Breast epithelium (tissue), 4 donors: Measurements from ENCODE around the gene PKM. TPM values are rescaled to one million over a fixed set of nuclear protein-coding genes. Genes with fewer than 3 reads are reported as not detected.

Source experiments
- DNase-seq, 2 donors: peaks; one replicate each; pipeline ENCODE4 v3.0.0-alpha.2; 2019; ENCODE audit warnings: low spot score in 2 of 2
- H3K27ac ChIP-seq, 2 donors: fragments of 200-600 bp; sonication (generic) in 1 of 2; one replicate each; pipeline ENCODE4 v1.5.1; 2016 to 2019; ENCODE audit warnings: mild to moderate bottlenecking in 1 of 2
- H3K27me3 ChIP-seq, 2 donors: fragments of 200-600 bp; sonication (generic) in 1 of 2; one replicate each; pipeline versions ENCODE4 v1.5.1 to v1.6.0; 2017 to 2019; ENCODE audit warnings: control low read depth in 1 of 2, mild to moderate bottlenecking in 1 of 2
- H3K36me3 ChIP-seq: fragments of 200-600 bp; one replicate; pipeline ENCODE4 v1.5.1; 2019
- H3K4me1 ChIP-seq, 2 donors: fragments of 200-600 bp; sonication (generic); one replicate each; pipeline ENCODE4 v1.5.1; 2016 to 2019; ENCODE audit warnings: control low read depth in 1 of 2
- H3K4me3 ChIP-seq, 3 donors: fragments of 200-600 bp; sonication (generic); 1 replicate in 2 of 3; 2 replicates in 1 of 3; pipeline ENCODE4 v1.5.1; 2016 to 2019; ENCODE audit warnings: mild to moderate bottlenecking in 3 of 3, moderate library complexity in 2 of 3
- H3K9me3 ChIP-seq, 2 donors: fragments of 200-600 bp; sonication (generic) in 1 of 2; one replicate each; pipeline ENCODE4 v1.5.1; 2016 to 2019; ENCODE audit warnings: control low read depth in 1 of 2
- POLR2A ChIP-seq: fragments of 450-650 bp; IDR thresholded peaks from one replicate; pipeline ENCODE4 v1.6.1; 2016; ENCODE audit warnings: antibody characterized with exemption, mild to moderate bottlenecking, moderate library complexity
- POLR2AphosphoS5 ChIP-seq, 3 donors: sonication (generic); formaldehyde crosslinking; IDR thresholded peaks; one replicate each; pipeline ENCODE4 v1.6.1; 2017; ENCODE audit warnings: antibody characterized with exemption in 3 of 3
- intact Hi-C: fragments of 100-400 bp; cut with DNase I; formaldehyde crosslinking; loops from one replicate; pipeline ENCODE4 v1.15.1; 2023; ENCODE audit warnings: low total_unique reads
- total RNA-seq, 3 donors: library from RNA; depleted of rRNA; stranded (reverse); fragments of >200 nt; gene quantifications; one replicate each; pipeline ENCODE4 v1.1.0, GENCODE V29; 2016
- TF ChIP-seq, protein P1 (sequence below), 3 donors: fragments of 450-650 bp; IDR thresholded peaks; one replicate each; pipeline ENCODE4 v1.5.1; 2016 to 2017; ENCODE audit warnings: antibody characterized with exemption in 3 of 3, mild to moderate bottlenecking in 3 of 3, moderate library complexity in 3 of 3

PKM gene
- total RNA-seq, 3 donors from 2014 or later, result 212 to 476 (median 367) TPM

DNA sequence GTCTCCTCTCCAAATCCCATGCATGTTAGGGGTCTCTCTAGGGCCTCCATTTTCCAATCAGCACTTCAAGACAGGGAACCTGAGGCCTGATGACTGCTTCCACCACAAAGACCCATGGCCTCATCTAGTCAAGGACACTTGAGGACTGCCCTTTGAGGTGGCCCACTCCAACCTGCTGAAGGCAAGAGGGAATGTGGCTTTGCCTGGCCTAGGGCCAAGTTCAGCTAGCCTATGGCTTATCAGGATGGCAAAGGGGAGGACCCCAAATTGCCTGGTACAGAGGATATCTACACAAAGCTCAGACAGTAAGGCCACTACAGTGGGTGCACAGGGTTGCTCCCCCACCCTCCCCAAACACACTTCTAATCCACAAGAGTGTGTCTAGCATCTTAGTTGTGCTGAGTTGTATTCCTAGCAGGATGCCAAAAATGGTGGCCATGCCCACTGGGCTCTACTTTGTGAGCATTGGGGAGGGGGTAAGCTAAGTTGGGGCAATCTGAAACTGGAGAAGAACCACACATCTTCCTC is 23.4 kb downstream of the PKM start:
- TF ChIP-seq POLR2A (no peak), POLR2AphosphoS5 (IDR thresholded peaks at IDR 0.05) (no peak)
- TF ChIP-seq, protein P1, sequence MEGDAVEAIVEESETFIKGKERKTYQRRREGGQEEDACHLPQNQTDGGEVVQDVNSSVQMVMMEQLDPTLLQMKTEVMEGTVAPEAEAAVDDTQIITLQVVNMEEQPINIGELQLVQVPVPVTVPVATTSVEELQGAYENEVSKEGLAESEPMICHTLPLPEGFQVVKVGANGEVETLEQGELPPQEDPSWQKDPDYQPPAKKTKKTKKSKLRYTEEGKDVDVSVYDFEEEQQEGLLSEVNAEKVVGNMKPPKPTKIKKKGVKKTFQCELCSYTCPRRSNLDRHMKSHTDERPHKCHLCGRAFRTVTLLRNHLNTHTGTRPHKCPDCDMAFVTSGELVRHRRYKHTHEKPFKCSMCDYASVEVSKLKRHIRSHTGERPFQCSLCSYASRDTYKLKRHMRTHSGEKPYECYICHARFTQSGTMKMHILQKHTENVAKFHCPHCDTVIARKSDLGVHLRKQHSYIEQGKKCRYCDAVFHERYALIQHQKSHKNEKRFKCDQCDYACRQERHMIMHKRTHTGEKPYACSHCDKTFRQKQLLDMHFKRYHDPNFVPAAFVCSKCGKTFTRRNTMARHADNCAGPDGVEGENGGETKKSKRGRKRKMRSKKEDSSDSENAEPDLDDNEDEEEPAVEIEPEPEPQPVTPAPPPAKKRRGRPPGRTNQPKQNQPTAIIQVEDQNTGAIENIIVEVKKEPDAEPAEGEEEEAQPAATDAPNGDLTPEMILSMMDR (IDR thresholded peaks at IDR 0.05), result no peak
- intact Hi-C loops, result loop anchor here (10.0 kb wide), 1 partner anchor 67 kb away; the partner anchor contains the start of gene PARP6

DNA sequence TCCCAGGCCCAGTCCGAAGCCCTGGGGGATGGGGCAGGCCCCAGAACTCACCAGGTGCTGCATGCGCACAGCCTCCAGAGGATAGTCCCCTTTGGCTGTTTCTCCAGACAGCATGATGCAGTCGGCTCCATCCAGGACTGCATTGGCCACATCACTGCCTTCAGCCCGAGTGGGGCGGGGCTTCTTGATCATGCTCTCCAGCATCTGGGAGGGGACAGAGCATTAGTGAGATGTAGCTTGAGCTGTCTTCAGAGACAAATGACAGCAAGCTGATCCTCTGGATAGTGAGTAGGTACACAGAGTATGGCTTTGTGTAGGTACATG is 24.4 kb downstream of the PKM start:
- Histone ChIP-seq H3K4me1 (peaks cover 6 to 12% of the 10 kb centered on the region in 2 donors), H3K27me3 (no peaks in the 10 kb centered on the region), H3K9me3 (no peaks in the 10 kb centered on the region), H3K36me3 (peaks cover 27% of the 10 kb centered on the region), H3K4me3 (no peak overlapping the region), H3K27ac (no peak overlapping the region)
- no peak for TF ChIP-seq POLR2AphosphoS5 (IDR thresholded peaks at IDR 0.05)
- TF ChIP-seq POLR2A, result no peak
- TF ChIP-seq, protein P1 (IDR thresholded peaks at IDR 0.05), result no peak
- no peak for DNase-seq
- intact Hi-C loops, result loop anchor here (10.0 kb wide), 1 partner anchor 68 kb away; the partner anchor contains the start of gene PARP6

More for the DNA sequence above, 23.4 kb downstream of the PKM start:
- peaks cover 6 to 12% of the 10 kb centered on the region in 2 donors for H3K4me1 ChIP-seq
- H3K27ac ChIP-seq, result no peak overlapping the region
- H3K4me3 ChIP-seq, result no peak overlapping the region
- H3K9me3 ChIP-seq, result no peaks in the 10 kb centered on the region
- DNase-seq, result no peak
- peaks cover 21% of the 10 kb centered on the region for H3K36me3 ChIP-seq
- no peaks in the 10 kb centered on the region for H3K27me3 ChIP-seq

DNA sequence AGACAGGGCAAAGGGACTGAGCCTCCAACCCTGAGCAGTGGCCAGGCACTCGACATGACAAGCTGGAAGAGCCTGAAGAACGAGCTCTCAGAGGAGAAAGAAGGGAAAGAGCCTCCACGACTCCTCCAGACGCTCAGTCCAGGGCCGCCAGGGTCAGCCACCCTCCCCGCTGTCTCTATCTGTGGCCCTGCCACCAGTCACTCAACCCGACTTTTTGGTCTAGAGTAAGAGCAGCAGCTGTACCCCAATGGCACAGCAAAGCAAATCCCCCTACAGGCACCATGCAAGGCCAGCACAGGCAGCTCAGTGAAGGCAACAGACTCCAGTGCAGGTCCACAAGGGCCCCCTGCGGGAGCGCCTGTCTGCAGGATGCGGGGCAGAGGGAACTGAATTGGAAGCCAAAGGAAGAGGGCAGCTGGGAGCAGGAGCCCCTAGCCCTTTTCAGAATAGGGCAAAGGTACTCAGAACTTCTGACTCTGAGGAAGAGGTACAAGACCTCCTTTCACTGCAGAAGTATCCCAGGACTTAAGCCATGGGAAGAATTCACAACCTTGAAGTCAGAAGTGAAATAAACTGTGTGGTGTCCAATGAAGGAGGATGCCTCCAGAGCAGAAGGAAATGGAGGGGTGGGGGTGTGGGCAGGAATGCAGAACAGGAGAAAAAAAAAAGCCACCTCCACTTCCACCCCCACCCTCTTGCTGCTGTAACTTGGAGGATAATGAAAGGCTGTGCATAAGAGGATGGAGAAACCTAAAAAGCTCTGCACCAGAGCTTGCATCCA is 24.9 kb downstream of the PKM start:
- H3K36me3 ChIP-seq, result peaks cover 33% of the 10 kb centered on the region
- intact Hi-C loops, result loop anchor here (10.0 kb wide), 1 partner anchor 69 kb away; the partner anchor contains the start of gene PARP6

DNA sequence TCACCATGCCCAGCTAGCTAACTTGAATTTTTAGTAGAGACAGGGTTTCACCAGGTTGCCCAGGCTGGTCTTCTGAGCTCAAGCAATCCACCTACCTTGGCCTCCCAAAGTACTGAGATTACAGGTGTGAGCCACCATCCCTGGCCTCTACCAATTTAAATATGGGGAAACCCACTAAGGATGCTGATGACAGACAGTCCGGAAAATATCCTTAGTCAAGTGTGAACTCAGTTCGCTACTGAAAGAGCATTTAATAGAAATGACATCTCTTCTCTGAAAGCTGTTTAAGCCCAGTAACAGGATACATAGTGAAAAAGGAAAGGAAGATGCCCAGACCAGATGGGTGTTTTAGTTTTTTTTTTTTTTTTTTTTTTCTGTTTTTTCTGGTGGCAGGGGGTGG is 25.7 kb downstream of the PKM start:
- no peak for DNase-seq
- no peak for TF ChIP-seq POLR2A
- TF ChIP-seq POLR2AphosphoS5 (IDR thresholded peaks at IDR 0.05), result no peak
- TF ChIP-seq, protein P1 (IDR thresholded peaks at IDR 0.05), result no peak
- intact Hi-C loops, result loop anchor here (10.0 kb wide), 1 partner anchor 70 kb away; the partner anchor contains the start of gene PARP6
- Histone ChIP-seq H3K27me3 (no peaks in the 10 kb centered on the region), H3K4me1 (peaks cover 6 to 12% of the 10 kb centered on the region in 2 donors), H3K36me3 (peaks cover 33% of the 10 kb centered on the region), H3K4me3 (no peak overlapping the region), H3K9me3 (no peaks in the 10 kb centered on the region), H3K27ac (peak overlapping the region; percentile 33 to 78)

More for the DNA sequence above, 24.9 kb downstream of the PKM start:
- H3K4me1 ChIP-seq, result peaks cover 6 to 12% of the 10 kb centered on the region in 2 donors
- H3K4me3 ChIP-seq, result no peak overlapping the region
- no peaks in the 10 kb centered on the region for H3K27me3 ChIP-seq
- H3K9me3 ChIP-seq, result no peaks in the 10 kb centered on the region
- H3K27ac ChIP-seq, result no peak overlapping the region
- TF ChIP-seq, protein P1 (IDR thresholded peaks at IDR 0.05), result no peak
- TF ChIP-seq POLR2AphosphoS5 (IDR thresholded peaks at IDR 0.05) (no peak), POLR2A (no peak)
- DNase-seq, result no peak

DNA sequence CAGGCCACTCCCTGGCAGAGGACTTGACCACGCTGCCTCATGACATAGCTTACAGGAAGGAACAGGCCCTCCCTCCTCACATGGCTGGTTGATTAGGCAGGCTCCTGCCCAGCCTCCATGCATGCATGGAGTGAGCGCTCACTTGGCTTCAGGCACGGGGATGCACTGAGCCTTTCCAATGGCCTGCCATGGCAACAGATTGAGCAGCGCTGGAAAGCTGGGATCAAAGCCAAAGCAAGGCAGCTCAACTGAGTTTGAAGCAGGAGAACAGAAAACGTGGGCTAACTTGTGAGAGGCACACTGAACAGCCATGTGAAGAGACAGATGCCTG is 27.5 kb downstream of the PKM start:
- intact Hi-C loops, result loop anchor here (10.0 kb wide), 1 partner anchor 71 kb away; the partner anchor contains the start of gene PARP6
- H3K27me3 ChIP-seq, result no peaks in the 10 kb centered on the region
- peak in 2 of 3 donors; percentile 45 to 46 for TF ChIP-seq POLR2AphosphoS5 (IDR thresholded peaks at IDR 0.05)
- no peak for TF ChIP-seq POLR2A
- H3K4me3 ChIP-seq, result no peak overlapping the region
- H3K27ac ChIP-seq, result peak overlapping the region; percentile 72 to 78
- peak; percentile 66 to 89 for DNase-seq
- peaks cover 33% of the 10 kb centered on the region for H3K36me3 ChIP-seq
- peaks cover 6 to 12% of the 10 kb centered on the region in 2 donors for H3K4me1 ChIP-seq
- no peaks in the 10 kb centered on the region for H3K9me3 ChIP-seq
